ENCODE results near the gene TRMT1L. TPM values are rescaled to one million over a fixed set of nuclear protein-coding genes. Genes with fewer than 3 reads are reported as not detected.

The TRMT1L gene
- total and polyA plus RNA-seq, 10 of the 15 experiments (the other 5 are each of a cell fraction or from before 2014, with no cell fraction given) = 3.5 to 35.2 (median 16.9) TPM

DNA sequence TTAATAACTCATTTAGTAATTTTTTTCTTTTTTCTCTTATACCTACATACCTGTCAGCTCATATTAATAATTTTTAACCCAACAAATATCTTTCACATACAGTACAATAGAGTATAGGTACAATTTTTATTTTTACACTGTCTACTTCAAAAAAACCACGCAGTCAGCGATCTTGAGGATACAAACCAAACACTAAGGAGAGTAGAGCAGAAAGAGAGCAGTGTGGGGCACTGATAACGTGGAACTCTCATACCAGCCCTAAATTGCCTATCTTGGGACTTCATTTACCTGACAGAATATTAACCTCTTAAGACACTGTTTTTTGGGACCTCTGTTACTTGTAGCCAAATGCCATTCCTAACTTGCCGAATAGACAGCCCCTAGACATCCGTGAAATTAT lies 5.5 kb downstream of the TRMT1L start:
- Histone ChIP-seq H2AFZ (ENCODE audit: control insufficient read depth, low read depth, low read length) (no peak overlapping the region), H3K4me3 (no peak overlapping the region), H3K9me3 (replicated peaks; ENCODE audit: control insufficient read depth, insufficient read depth, low read length) (no peaks in the 10 kb centered on the region), H3K36me3 (ENCODE audit: control insufficient read depth in 2 of 2, insufficient read depth in 2 of 2, low read length in 1 of 2) (peaks cover 0 to 4% of the 10 kb centered on the region in 2 experiments; a peak in 2 of 4 replicates), H3K27me3 (replicated peaks in 1 of 2; ENCODE audit: control insufficient read depth in 2 of 2, insufficient read depth in 2 of 2, low read length in 1 of 2) (no peaks in the 10 kb centered on the region), H3K79me2 (ENCODE audit: control insufficient read depth, insufficient read depth, low read length) (peaks cover 18% of the 10 kb centered on the region), H3K9ac (ENCODE audit: control insufficient read depth, insufficient read depth, low read length) (no peak overlapping the region), H3K27ac (ENCODE audit: control insufficient read depth, insufficient read depth) (no peak overlapping the region), H3K4me2 (ENCODE audit: control insufficient read depth, insufficient read depth) (no peak overlapping the region), H4K20me1 (ENCODE audit: control insufficient read depth, insufficient read depth) (no peaks in the 10 kb centered on the region), H3K4me1 (ENCODE audit: control insufficient read depth, insufficient read depth, low read length) (peaks cover 5% of the 10 kb centered on the region; the same call in 1 of the 2 replicates)
- BruUV-seq (replicated peaks) = no TSS peak
- over 99% methylated on average over 5 of the region's 5 CpGs for WGBS (ENCODE audit: insufficient coverage, insufficient replicate concordance, low lambda C conversion rate, missing lambda C conversion rate)
- ChIA-PET RAD21 (ENCODE audit: unreplicated experiment) (interaction anchor here (1.6 kb wide), 1 partner anchor 19 kb away, joined by 3 read pairs; no protein-coding TSS in a partner anchor), SMC1A (ENCODE audit: uncharacterized antibody, unreplicated experiment) (interaction anchor here (1.6 to 1.8 kb wide), 2 partner anchors 16 to 19 kb away, joined by 4 to 6 read pairs; no protein-coding TSS in a partner anchor), CTCF (interaction anchor here (0.6 to 1.3 kb wide), 3 partner anchors 10 to 530 kb away, joined by 3 to 4 read pairs (median 4); no protein-coding TSS in a partner anchor), POLR2A (no interaction called here)
- TF ChIP-seq, protein P1, sequence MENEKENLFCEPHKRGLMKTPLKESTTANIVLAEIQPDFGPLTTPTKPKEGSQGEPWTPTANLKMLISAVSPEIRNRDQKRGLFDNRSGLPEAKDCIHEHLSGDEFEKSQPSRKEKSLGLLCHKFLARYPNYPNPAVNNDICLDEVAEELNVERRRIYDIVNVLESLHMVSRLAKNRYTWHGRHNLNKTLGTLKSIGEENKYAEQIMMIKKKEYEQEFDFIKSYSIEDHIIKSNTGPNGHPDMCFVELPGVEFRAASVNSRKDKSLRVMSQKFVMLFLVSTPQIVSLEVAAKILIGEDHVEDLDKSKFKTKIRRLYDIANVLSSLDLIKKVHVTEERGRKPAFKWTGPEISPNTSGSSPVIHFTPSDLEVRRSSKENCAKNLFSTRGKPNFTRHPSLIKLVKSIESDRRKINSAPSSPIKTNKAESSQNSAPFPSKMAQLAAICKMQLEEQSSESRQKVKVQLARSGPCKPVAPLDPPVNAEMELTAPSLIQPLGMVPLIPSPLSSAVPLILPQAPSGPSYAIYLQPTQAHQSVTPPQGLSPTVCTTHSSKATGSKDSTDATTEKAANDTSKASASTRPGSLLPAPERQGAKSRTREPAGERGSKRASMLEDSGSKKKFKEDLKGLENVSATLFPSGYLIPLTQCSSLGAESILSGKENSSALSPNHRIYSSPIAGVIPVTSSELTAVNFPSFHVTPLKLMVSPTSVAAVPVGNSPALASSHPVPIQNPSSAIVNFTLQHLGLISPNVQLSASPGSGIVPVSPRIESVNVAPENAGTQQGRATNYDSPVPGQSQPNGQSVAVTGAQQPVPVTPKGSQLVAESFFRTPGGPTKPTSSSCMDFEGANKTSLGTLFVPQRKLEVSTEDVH (IDR thresholded peaks at IDR 0.05; ENCODE audit: low read depth, partially characterized antibody) = no peak
- TF ChIP-seq NR2C1 (IDR thresholded peaks at IDR 0.05) = no peak
- TF ChIP-seq KAT2A (conservative IDR thresholded peaks at IDR 0.05; ENCODE audit: control insufficient read depth, low read depth, low read length) = no peak
- TF ChIP-seq LARP7 (IDR thresholded peaks at IDR 0.05) = no peak
- no peak for TF ChIP-seq NR2C2 (IDR thresholded peaks at IDR 0.05; ENCODE audit: borderline replicate concordance, control insufficient read depth, insufficient read length, low read depth)
- no peak for TF ChIP-seq YBX1 (IDR thresholded peaks at IDR 0.05)
- TF ChIP-seq ETV6 (conservative IDR thresholded peaks at IDR 0.05 in 1 of 2, IDR thresholded peaks at IDR 0.05 in 1 of 2; ENCODE audit: borderline replicate concordance in 1 of 2, low read depth in 1 of 2) = no peak
- TF ChIP-seq SMC3 (IDR thresholded peaks at IDR 0.05; ENCODE audit: borderline replicate concordance, low read length) = no peak
- TF ChIP-seq NRF1 (conservative IDR thresholded peaks at IDR 0.05; ENCODE audit: low read depth, low read length) = no peak
- TF ChIP-seq, protein P2, sequence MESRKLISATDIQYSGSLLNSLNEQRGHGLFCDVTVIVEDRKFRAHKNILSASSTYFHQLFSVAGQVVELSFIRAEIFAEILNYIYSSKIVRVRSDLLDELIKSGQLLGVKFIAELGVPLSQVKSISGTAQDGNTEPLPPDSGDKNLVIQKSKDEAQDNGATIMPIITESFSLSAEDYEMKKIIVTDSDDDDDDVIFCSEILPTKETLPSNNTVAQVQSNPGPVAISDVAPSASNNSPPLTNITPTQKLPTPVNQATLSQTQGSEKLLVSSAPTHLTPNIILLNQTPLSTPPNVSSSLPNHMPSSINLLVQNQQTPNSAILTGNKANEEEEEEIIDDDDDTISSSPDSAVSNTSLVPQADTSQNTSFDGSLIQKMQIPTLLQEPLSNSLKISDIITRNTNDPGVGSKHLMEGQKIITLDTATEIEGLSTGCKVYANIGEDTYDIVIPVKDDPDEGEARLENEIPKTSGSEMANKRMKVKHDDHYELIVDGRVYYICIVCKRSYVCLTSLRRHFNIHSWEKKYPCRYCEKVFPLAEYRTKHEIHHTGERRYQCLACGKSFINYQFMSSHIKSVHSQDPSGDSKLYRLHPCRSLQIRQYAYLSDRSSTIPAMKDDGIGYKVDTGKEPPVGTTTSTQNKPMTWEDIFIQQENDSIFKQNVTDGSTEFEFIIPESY (IDR thresholded peaks at IDR 0.05) = no peak
- TF ChIP-seq CHD4 (IDR thresholded peaks at IDR 0.05) = no peak
- no peak for TF ChIP-seq NFXL1 (IDR thresholded peaks at IDR 0.05; ENCODE audit: borderline replicate concordance)
- TF ChIP-seq, protein P3, sequence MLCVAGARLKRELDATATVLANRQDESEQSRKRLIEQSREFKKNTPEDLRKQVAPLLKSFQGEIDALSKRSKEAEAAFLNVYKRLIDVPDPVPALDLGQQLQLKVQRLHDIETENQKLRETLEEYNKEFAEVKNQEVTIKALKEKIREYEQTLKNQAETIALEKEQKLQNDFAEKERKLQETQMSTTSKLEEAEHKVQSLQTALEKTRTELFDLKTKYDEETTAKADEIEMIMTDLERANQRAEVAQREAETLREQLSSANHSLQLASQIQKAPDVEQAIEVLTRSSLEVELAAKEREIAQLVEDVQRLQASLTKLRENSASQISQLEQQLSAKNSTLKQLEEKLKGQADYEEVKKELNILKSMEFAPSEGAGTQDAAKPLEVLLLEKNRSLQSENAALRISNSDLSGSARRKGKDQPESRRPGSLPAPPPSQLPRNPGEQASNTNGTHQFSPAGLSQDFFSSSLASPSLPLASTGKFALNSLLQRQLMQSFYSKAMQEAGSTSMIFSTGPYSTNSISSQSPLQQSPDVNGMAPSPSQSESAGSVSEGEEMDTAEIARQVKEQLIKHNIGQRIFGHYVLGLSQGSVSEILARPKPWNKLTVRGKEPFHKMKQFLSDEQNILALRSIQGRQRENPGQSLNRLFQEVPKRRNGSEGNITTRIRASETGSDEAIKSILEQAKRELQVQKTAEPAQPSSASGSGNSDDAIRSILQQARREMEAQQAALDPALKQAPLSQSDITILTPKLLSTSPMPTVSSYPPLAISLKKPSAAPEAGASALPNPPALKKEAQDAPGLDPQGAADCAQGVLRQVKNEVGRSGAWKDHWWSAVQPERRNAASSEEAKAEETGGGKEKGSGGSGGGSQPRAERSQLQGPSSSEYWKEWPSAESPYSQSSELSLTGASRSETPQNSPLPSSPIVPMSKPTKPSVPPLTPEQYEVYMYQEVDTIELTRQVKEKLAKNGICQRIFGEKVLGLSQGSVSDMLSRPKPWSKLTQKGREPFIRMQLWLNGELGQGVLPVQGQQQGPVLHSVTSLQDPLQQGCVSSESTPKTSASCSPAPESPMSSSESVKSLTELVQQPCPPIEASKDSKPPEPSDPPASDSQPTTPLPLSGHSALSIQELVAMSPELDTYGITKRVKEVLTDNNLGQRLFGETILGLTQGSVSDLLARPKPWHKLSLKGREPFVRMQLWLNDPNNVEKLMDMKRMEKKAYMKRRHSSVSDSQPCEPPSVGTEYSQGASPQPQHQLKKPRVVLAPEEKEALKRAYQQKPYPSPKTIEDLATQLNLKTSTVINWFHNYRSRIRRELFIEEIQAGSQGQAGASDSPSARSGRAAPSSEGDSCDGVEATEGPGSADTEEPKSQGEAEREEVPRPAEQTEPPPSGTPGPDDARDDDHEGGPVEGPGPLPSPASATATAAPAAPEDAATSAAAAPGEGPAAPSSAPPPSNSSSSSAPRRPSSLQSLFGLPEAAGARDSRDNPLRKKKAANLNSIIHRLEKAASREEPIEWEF (IDR thresholded peaks at IDR 0.05; ENCODE audit: insufficient replicate concordance, low read depth, low read length) = no peak
- in situ Hi-C loops (cut with MboI) = no loop called here
- intact Hi-C loops (cut with micrococcal nuclease; ENCODE audit: unreplicated experiment) = no loop called here
- no peak for FAIRE-seq
- ATAC-seq = no peak
- DNase-seq (ENCODE audit: low read depth, low spot score) = no peak
